Measurements from ENCODE around the gene C6orf15.
A peak's percentile ranks its signal among the peaks of the same experiment; 100 is the strongest.
"Not testable (repeated sequence)": the region's sequence is repeated elsewhere in the genome, so short reads cannot be mapped to it uniquely, and the experiment has no call there.

Gene C6orf15

DNA sequence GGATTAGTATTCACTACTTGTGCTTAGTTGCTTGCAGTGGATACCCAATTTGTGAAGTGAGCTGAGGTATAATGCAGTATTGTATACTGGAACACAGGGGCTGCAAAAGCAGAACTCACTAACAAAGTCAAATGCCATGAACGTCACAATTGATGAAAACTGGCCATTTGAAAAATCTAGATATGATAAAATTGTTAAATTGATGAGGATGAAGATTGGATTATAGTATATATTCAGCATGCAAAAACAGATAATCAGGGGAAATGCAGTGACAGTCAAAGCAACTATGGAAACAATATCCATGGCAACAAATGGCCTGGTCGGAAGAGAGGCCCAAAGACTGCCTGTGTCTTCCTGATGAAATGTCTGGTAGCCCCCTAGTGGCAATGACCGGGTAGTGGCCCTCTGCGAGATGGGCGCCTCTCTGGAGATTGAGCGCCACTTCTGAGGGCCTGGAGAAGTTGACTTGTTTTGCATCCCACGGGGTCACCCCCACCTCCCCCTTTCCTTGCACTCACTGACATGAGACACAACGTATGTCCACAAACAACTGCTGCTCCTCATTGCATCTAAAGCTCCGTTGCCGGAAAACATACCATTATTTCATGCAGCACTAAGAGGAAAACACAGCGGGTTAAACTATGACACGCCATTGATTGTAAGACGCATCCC, 43.6 kb downstream of the C6orf15 start:
- H3K4me1 Mint-ChIP-seq, result peaks cover 8% of the 10 kb centered on the region
- no peaks in the 10 kb centered on the region for H3K9me3 Mint-ChIP-seq
- H3K27me3 Mint-ChIP-seq, result no peaks in the 10 kb centered on the region
- H3K4me3 Mint-ChIP-seq, result no peak overlapping the region
- DNase-seq (peak; percentile 73 to 79), ATAC-seq (peak; percentile 97)
- H3K27ac Mint-ChIP-seq, result no peak overlapping the region

DNA sequence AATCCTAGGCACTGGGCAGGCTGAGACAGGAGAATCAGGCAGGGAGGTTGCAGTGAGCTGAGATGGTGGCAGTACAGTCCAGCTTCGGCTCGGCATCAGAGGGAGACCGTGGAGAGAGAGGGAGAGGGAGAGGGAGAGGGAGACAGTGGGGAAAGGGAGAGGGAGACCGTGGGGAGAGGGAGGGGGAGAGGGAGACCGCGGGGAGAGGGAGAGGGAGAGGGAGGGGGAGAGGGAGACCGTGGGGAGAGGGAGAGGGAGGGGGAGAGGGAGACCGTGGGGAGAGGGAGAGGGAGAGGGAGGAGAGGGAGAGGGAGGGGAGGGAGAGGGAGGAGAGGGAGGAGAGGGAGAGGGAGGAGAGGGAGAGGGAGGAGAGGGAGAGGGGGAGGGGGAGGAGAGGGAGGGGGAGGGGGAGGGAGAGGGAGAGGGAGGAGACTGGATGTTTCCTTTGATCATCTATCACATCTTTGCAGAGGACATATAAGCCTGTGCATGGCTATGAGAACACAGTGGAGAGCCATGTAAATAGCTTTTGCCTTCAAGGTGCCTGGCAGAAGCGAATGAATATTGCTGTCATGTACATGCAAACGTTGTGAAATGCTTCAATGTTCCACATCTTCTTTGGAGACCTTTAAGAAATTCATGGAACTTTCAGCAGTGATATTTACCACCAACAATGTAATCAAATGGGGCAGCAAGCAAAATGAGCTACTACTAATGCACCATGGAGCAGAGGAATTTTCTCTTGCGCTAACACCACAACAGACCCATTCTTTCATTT, 44.3 kb downstream of the C6orf15 start:
- not testable (repeated sequence) for H3K27ac Mint-ChIP-seq, H3K4me3 Mint-ChIP-seq, DNase-seq, ATAC-seq, H3K4me1 Mint-ChIP-seq, H3K9me3 Mint-ChIP-seq, H3K27me3 Mint-ChIP-seq

DNA sequence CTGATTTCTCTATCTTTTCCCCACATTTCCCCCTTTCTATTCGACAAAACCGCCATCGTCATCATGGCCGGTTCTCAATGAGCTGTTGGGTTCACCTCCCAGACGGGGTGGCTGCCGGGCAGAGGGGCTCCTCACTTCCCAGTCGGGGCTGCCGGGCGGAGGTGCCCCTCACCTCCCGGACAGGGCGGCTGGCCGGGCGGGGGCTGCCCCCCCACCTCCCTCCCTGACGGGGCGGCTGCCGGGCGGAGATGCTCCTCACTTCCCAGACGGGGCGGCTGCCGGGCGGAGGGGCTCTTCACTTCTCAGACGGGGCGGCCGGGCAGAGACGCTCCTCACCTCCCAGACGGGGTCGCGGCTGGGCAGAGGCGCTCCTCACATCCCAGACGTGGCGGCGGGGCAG, 45.3 kb downstream of the C6orf15 start:
- not testable (repeated sequence) for H3K9me3 Mint-ChIP-seq, H3K4me3 Mint-ChIP-seq, ATAC-seq, H3K27ac Mint-ChIP-seq, H3K27me3 Mint-ChIP-seq, H3K4me1 Mint-ChIP-seq, DNase-seq

DNA sequence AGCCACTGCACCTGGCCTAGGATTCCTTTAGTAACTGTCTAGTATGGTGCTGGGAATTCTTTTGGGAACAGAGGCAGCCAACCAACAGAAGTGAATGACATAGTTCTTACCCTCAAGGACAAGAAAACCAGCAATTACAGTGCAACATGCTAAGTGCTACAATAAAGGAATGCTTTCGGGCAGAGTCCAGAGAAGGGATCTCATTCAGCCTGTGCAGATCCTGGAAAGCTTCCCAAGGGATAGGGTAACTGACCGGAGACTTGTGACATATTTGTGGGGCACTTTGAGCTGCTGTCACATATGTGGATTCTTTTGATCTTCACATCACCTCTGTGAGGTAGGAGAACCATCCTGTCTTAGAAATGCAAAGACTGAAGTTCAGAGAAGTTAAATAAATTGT, 46.8 kb downstream of the C6orf15 start:
- ATAC-seq (no peak), DNase-seq (no peak)
- no peaks in the 10 kb centered on the region for H3K9me3 Mint-ChIP-seq
- no peak overlapping the region for H3K27ac Mint-ChIP-seq
- H3K27me3 Mint-ChIP-seq, result no peaks in the 10 kb centered on the region
- H3K4me3 Mint-ChIP-seq, result no peak overlapping the region
- H3K4me1 Mint-ChIP-seq, result peaks cover 8% of the 10 kb centered on the region

DNA sequence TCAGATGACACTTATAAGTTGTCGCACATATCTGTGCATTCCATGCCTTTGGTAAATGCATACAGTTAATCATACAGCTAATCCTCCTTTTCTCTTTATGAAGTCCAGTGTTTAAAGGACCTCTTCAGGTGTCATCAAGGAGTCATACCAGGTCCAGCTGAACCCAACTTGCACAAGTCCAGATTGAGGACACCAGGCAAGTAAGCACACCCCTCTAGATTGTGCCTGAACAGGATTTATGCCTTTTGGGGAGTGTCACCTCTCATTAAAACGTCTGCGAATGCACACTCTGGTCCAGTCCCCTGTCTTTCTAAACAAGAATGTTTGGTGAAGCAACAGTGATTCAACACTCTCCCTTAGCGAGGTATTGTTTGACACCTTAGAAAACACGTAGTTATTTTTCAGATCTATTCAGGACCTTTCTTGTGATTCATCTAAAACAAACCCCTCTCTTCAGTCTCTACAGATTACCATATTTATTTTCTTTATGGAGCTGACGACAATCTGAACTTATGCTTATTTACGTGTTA, 48.4 kb downstream of the C6orf15 start:
- Mint-ChIP-seq H3K4me1 (peaks cover 6% of the 10 kb centered on the region), H3K27me3 (no peaks in the 10 kb centered on the region), H3K27ac (no peak overlapping the region), H3K4me3 (no peak overlapping the region), H3K9me3 (no peaks in the 10 kb centered on the region)
- ATAC-seq, result no peak
- no peak for DNase-seq
